PC-9 (cell line): Measurements from ENCODE around the gene BICC1. TPM values are rescaled to one million over a fixed set of nuclear protein-coding genes. Genes with fewer than 3 reads are reported as not detected.

Experiments used
- BruUV-seq: library from RNA; stranded (reverse); fragments of 400-500 nt; replicated peaks from 2 replicates; lab custom pipeline; 2021; lab: Mats Ljungman, UMichigan
- CTCF ChIA-PET: fragments of 300-600 bp; sonication (Branson Sonifier 250); formaldehyde crosslinking; loops from one replicate; lab custom pipeline; 2022; ENCODE audit warnings: antibody characterized with exemption; lab: Charles Lee
- POLR2A ChIA-PET: fragments of 300-600 bp; sonication (Branson Sonifier 250); formaldehyde crosslinking; loops from one replicate; lab custom pipeline; 2022; ENCODE audit warnings: antibody characterized with exemption; ENCODE audit not compliant: unreplicated experiment; lab: Charles Lee
- DNase-seq, 2 experiments: peaks; one replicate each; pipeline versions ENCODE4 v3.0.0 to v3.0.0-alpha.2; 2015 to 2022; ENCODE audit warnings: mixed read lengths in 1 of 2
- H2AFZ ChIP-seq: fragments of 200-600 bp; sonication (generic); 2 replicates; pipeline ENCODE4 v1.8.1; 2017; ENCODE audit warnings: antibody characterized with exemption
- H3F3A ChIP-seq: fragments of 200-600 bp; sonication (generic); 2 replicates; pipeline ENCODE4 v1.8.1; 2017; ENCODE audit warnings: antibody characterized with exemption, mild to moderate bottlenecking, low read depth; ENCODE audit not compliant: insufficient read depth
- H3K27ac ChIP-seq: fragments of 200-600 bp; sonication (generic); 2 replicates; pipeline ENCODE4 v1.6.1; 2016; ENCODE audit warnings: mixed run types
- H3K27me3 ChIP-seq: fragments of 200-600 bp; sonication (generic); 2 replicates; pipeline ENCODE4 v1.6.1; 2016; ENCODE audit warnings: low read depth, mixed run types; ENCODE audit not compliant: insufficient read depth
- H3K36me3 ChIP-seq: fragments of 200-600 bp; sonication (generic); 2 replicates; pipeline ENCODE4 v1.6.1; 2016; ENCODE audit warnings: low read depth, mixed run types
- H3K4me1 ChIP-seq: fragments of 200-600 bp; sonication (generic); replicated peaks from 2 replicates; pipeline ENCODE4 v1.6.1; 2016; ENCODE audit warnings: mixed run types; ENCODE audit not compliant: insufficient read depth
- H3K4me2 ChIP-seq: fragments of 200-600 bp; sonication (generic); 2 replicates; pipeline ENCODE4 v1.6.1; 2017; ENCODE audit warnings: mixed run types
- H3K4me3 ChIP-seq: fragments of 200-600 bp; sonication (generic); 2 replicates; pipeline ENCODE4 v1.6.1; 2016; ENCODE audit warnings: mixed run types
- H3K79me2 ChIP-seq: fragments of 200-600 bp; sonication (generic); 2 replicates; pipeline ENCODE4 v1.6.1; 2017; ENCODE audit warnings: low read depth, mixed run types
- H3K9me2 ChIP-seq: fragments of 200-600 bp; sonication (generic); 2 replicates; pipeline ENCODE4 v1.8.1; 2017; ENCODE audit warnings: mild to moderate bottlenecking; ENCODE audit not compliant: insufficient read depth
- H3K9me3 ChIP-seq: fragments of 200-600 bp; sonication (generic); 2 replicates; pipeline ENCODE4 v1.8.1; 2016; ENCODE audit warnings: low read depth; ENCODE audit not compliant: insufficient read depth
- H4K20me1 ChIP-seq: fragments of 200-600 bp; sonication (generic); 2 replicates; pipeline ENCODE4 v1.8.1; 2017; ENCODE audit not compliant: insufficient read depth
- CTCF ChIP-seq: fragments of 200-600 bp; sonication (generic); conservative IDR thresholded peaks from 2 replicates; pipeline ENCODE4 v1.6.1; 2017; ENCODE audit warnings: mixed run types, antibody characterized with exemption, mild to moderate bottlenecking, moderate library complexity
- EZH2 ChIP-seq: fragments of 200-600 bp; sonication (generic); IDR thresholded peaks from 2 replicates; pipeline ENCODE4 v1.8.0; 2017; ENCODE audit warnings: antibody characterized with exemption, low read depth
- intact Hi-C: fragments of 100-400 bp; cut with micrococcal nuclease; formaldehyde crosslinking; loops from one replicate; pipeline ENCODE4 v1.10.0; 2022; ENCODE audit not compliant: unreplicated experiment
- total RNA-seq: library from RNA; stranded (reverse); gene quantifications from 2 replicates; pipeline ENCODE4 v1.2.3, GENCODE V29; 2021

Gene BICC1
- total RNA-seq, 1 experiment from 2014 or later, result not detected

DNA sequence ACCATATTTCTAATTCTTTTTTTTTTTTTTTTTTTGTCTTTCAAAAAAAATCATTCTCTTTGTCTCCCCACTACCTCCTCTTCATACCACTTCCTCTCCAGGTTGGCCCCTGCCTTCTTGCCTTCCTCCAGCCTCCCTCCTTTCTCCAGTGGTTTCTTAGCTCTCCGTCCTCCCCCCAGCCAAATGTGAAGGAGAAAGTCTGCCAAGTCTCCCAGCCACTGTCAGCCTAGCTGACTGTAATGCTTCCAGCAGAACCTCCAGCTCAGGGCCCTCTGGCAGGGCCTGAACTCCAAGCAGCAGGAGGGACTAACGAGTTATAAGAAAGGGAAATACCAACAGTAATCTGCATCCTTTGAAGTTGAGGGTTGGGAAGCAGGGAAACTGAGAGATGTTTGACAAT lies 35.5 kb upstream of the BICC1 start:
- Histone ChIP-seq H3K9me3 (no peaks in the 10 kb centered on the region), H3K79me2 (no peaks in the 10 kb centered on the region), H3K4me1 (no peaks in the 10 kb centered on the region), H3K36me3 (no peaks in the 10 kb centered on the region), H2AFZ (no peak overlapping the region), H3K4me3 (no peak overlapping the region), H3F3A (no peaks in the 10 kb centered on the region), H3K27me3 (0 out of 2 replicates have a peak, but pooled peaks cover 6% of the 10 kb centered on the region), H3K4me2 (no peak overlapping the region), H3K27ac (no peak overlapping the region), H3K9me2 (no peaks in the 10 kb centered on the region), H4K20me1 (no peaks in the 10 kb centered on the region)
- no TSS peak for BruUV-seq
- TF ChIP-seq CTCF (no peak), EZH2 (no peak)
- DNase-seq, result no peak
- intact Hi-C loops, result no loop called here
- ChIA-PET POLR2A (no interaction called here), CTCF (no interaction called here)

DNA sequence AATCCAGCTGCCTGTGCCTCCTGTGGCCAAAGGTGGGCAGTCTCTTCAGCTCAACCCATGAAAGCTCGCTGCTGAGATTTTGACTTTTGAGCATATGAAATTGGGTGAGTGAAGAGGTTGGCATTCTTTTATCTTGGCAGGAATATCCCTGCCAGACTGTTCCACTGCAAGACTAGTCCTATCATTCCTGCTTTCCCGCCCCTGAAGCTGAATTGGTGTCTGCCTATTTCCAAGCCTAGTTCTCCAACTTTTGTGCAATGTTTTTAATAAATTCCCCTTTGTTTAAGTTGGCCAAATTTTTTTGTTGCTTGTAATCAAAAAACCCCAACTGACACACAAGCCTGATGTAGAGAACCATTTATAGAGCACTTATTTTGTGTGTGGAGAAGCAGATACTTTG lies 34.8 kb upstream of the BICC1 start:
- ChIA-PET POLR2A (no interaction called here), CTCF (no interaction called here)
- Histone ChIP-seq H3K9me3 (no peaks in the 10 kb centered on the region), H3F3A (no peaks in the 10 kb centered on the region), H3K4me2 (no peak overlapping the region), H2AFZ (no peak overlapping the region), H3K9me2 (no peaks in the 10 kb centered on the region), H3K36me3 (no peaks in the 10 kb centered on the region), H3K79me2 (no peaks in the 10 kb centered on the region), H3K4me3 (no peak overlapping the region), H3K27ac (no peak overlapping the region), H3K4me1 (no peaks in the 10 kb centered on the region), H4K20me1 (no peaks in the 10 kb centered on the region), H3K27me3 (0 out of 2 replicates have a peak, but pooled peaks cover 2% of the 10 kb centered on the region)
- intact Hi-C loops, result no loop called here
- BruUV-seq, result no TSS peak
- TF ChIP-seq EZH2, result no peak
- no peak for TF ChIP-seq CTCF
- no peak for DNase-seq

GRCh38 chr10:58479045-58479444 lies 33.6 kb upstream of the BICC1 start:
- no peaks in the 10 kb centered on the region for H3K9me3 ChIP-seq
- H3K27ac ChIP-seq, result no peak overlapping the region
- no peaks in the 10 kb centered on the region for H3K9me2 ChIP-seq
- H3K4me3 ChIP-seq, result no peak overlapping the region
- H2AFZ ChIP-seq, result no peak overlapping the region
- H3F3A ChIP-seq, result no peaks in the 10 kb centered on the region
- BruUV-seq, result no TSS peak
- intact Hi-C loops, result no loop called here
- no peak for DNase-seq
- H3K27me3 ChIP-seq, result no peaks in the 10 kb centered on the region
- ChIA-PET CTCF (no interaction called here), POLR2A (no interaction called here)
- H3K4me2 ChIP-seq, result no peak overlapping the region
- H3K79me2 ChIP-seq, result no peaks in the 10 kb centered on the region
- no peaks in the 10 kb centered on the region for H3K36me3 ChIP-seq
- TF ChIP-seq EZH2 (no peak), CTCF (no peak)
- no peaks in the 10 kb centered on the region for H4K20me1 ChIP-seq
- no peaks in the 10 kb centered on the region for H3K4me1 ChIP-seq
